ENCODE data around the gene PER3. TPM values are rescaled to one million over a fixed set of nuclear protein-coding genes. Genes with fewer than 3 reads are reported as not detected.
A peak's percentile ranks its signal among the peaks of the same experiment; 100 is the strongest.

The PER3 gene
- total RNA-seq, 1 experiment from 2014 or later: 9.0 TPM

DNA sequence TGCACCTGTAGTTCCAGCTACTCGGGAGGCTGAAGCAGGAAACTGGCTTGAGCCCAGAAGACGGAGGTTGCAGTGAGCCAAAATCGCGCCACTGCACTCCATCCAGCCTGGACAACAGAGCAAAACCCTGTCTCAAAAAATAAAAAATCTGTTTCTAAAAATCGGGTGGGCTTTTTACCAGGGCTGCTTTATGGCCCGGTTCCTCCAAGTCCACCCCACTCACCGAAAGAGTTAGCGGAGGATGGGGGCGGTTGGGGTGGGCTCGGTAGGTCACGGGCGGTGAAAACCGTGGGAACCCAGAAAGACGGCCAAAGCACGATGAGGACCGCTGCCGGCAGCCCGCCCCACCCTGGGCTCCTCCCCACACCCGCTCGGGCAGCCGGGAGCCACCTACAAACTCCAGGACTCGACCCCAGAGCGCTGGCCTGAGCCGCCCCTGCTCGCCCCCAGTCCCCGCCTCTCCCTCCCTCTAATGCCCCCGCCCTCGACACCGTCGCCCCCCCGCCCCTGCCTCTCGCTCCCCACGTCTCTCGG is 846 bp upstream of the PER3 start:
- Histone ChIP-seq H2BK20ac (ENCODE audit: low read depth, low read length, poor library complexity, severe bottlenecking) (no peak overlapping the region), H3K27me3 (ENCODE audit: insufficient read depth, low read length) (no peaks in the 10 kb centered on the region; the same call in 1 of the 2 replicates), H3K79me2 (ENCODE audit: insufficient read depth, low read length) (no peaks in the 10 kb centered on the region), H3K9me3 (ENCODE audit: control insufficient read depth, low read depth, low read length) (no peaks in the 10 kb centered on the region), H2BK5ac (ENCODE audit: insufficient read length, low read length) (no peak overlapping the region), H4K8ac (replicated peaks; ENCODE audit: insufficient read length, low read depth, low read length) (no peak overlapping the region), H2AK5ac (ENCODE audit: insufficient read length, low read length) (no peak overlapping the region), H2AFZ (ENCODE audit: low read length) (no peak overlapping the region), H3K4ac (ENCODE audit: low read depth, low read length) (no peak overlapping the region), H3K18ac (ENCODE audit: insufficient read length, low read depth, low read length) (no peak overlapping the region), H3K9ac (ENCODE audit: extremely low read depth, insufficient read length, low read length) (no peak overlapping the region), H2BK15ac (ENCODE audit: low read depth, low read length) (no peak overlapping the region), H2BK12ac (ENCODE audit: insufficient read length, low read depth, low read length) (no peak overlapping the region), H3K4me2 (ENCODE audit: insufficient read depth, insufficient read length, low read length) (peak overlapping the region; percentile 38), H3K79me1 (ENCODE audit: insufficient read depth, low read depth, low read length, poor library complexity, severe bottlenecking) (no peaks in the 10 kb centered on the region), H3T11ph (ENCODE audit: low read length) (no peak overlapping the region), H4K20me1 (ENCODE audit: control insufficient read depth, insufficient read depth, insufficient read length) (no peaks in the 10 kb centered on the region), H4K5ac (ENCODE audit: insufficient read length, low read depth, low read length) (no peak overlapping the region), H3K27ac (ENCODE audit: insufficient read length, low read depth, low read length) (no peak overlapping the region), H3K23ac (ENCODE audit: insufficient read length, low read depth, low read length) (no peak overlapping the region), H3K14ac (ENCODE audit: insufficient read depth, low read length) (no peak overlapping the region), H2BK120ac (ENCODE audit: low read depth, low read length, poor library complexity, severe bottlenecking) (no peak overlapping the region), H4K91ac (ENCODE audit: insufficient read length, low read depth, low read length) (no peak overlapping the region), H3K4me1 (ENCODE audit: insufficient read depth, low read length) (no peaks in the 10 kb centered on the region), H3K23me2 (ENCODE audit: insufficient read length, low read depth, low read length, poor library complexity, severe bottlenecking) (peaks cover 4% of the 10 kb centered on the region), H3K56ac (ENCODE audit: insufficient read length, low read depth, low read length) (no peak overlapping the region)
- H3K36me3 Mint-ChIP-seq (ENCODE audit: insufficient read depth in 1 of 3, low read depth in 3 of 3): peaks cover 35 to 58% (median 50%) of the 10 kb centered on the region in 3 experiments
- H3K9me3 Mint-ChIP-seq: peaks cover 10% of the 10 kb centered on the region in 2 experiments
- peaks cover 12% of the 10 kb centered on the region for H3K27me3 Mint-ChIP-seq (ENCODE audit: low read depth)
- TF ChIP-seq, protein P1, sequence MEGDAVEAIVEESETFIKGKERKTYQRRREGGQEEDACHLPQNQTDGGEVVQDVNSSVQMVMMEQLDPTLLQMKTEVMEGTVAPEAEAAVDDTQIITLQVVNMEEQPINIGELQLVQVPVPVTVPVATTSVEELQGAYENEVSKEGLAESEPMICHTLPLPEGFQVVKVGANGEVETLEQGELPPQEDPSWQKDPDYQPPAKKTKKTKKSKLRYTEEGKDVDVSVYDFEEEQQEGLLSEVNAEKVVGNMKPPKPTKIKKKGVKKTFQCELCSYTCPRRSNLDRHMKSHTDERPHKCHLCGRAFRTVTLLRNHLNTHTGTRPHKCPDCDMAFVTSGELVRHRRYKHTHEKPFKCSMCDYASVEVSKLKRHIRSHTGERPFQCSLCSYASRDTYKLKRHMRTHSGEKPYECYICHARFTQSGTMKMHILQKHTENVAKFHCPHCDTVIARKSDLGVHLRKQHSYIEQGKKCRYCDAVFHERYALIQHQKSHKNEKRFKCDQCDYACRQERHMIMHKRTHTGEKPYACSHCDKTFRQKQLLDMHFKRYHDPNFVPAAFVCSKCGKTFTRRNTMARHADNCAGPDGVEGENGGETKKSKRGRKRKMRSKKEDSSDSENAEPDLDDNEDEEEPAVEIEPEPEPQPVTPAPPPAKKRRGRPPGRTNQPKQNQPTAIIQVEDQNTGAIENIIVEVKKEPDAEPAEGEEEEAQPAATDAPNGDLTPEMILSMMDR (conservative IDR thresholded peaks at IDR 0.05): no peak
- H3K4me1 Mint-ChIP-seq: peaks cover 6 to 7% of the 10 kb centered on the region in 2 experiments
- H3K4me3 Mint-ChIP-seq: peak overlapping the region; percentile 75 to 82
- no CpG with 5 or more reads among the region's 34 CpGs for WGBS (ENCODE audit: extremely low coverage, insufficient read length, low lambda C conversion rate)
- H3K27ac Mint-ChIP-seq: peak overlapping the region in 1 of 3 experiments; percentile 89; a peak in 2 of 7 replicates
- DNase-seq: peak; percentile 90

Data from H9 (cell line).